ENCODE measurements around the gene P4HTM.

The P4HTM gene

GRCh38 chr3:48989796-48990635 lies at the start of gene P4HTM:
Gene P4HTM, plus strand, starts transcription at chr3:48990241. Its CDS starts 16 bp downstream, at chr3:48990257.
- H3K27me3 Mint-ChIP-seq: no peaks in the 10 kb centered on the region
- H3K9me3 Mint-ChIP-seq: no peaks in the 10 kb centered on the region
- peak within 1 kb of the TSS; percentile 94 for H3K27ac Mint-ChIP-seq
- H3K4me1 Mint-ChIP-seq: peaks cover 59% of the 10 kb centered on the region
- CTCF ChIA-PET: interaction anchor here (1.1 to 4.3 kb wide), 6 partner anchors 17 to 169 kb away, joined by 3 to 46 read pairs (median 28); partner anchors contain the start of genes NDUFAF3, QRICH1 and WDR6
- peaks cover 18% of the 10 kb centered on the region for H3K36me3 Mint-ChIP-seq
- peak within 1 kb of the TSS; percentile 92 for H3K4me3 Mint-ChIP-seq
- peak; percentile 78 for DNase-seq

- DNase-seq: no peak
- Mint-ChIP-seq H3K36me3 (peaks cover 11% of the 10 kb centered on the region), H3K4me3 (no peak overlapping the region), H3K4me1 (peaks cover 10% of the 10 kb centered on the region), H3K9me3 (no peaks in the 10 kb centered on the region), H3K27me3 (no peaks in the 10 kb centered on the region), H3K27ac (no peak overlapping the region)
- CTCF ChIA-PET: interaction anchor here (1.6 kb wide), 1 partner anchor 13 kb away, joined by 4 read pairs; no protein-coding TSS in a partner anchor
Observed at GRCh38 chr3:48945432-48945831, 44.6 kb upstream of the P4HTM start.

DNA sequence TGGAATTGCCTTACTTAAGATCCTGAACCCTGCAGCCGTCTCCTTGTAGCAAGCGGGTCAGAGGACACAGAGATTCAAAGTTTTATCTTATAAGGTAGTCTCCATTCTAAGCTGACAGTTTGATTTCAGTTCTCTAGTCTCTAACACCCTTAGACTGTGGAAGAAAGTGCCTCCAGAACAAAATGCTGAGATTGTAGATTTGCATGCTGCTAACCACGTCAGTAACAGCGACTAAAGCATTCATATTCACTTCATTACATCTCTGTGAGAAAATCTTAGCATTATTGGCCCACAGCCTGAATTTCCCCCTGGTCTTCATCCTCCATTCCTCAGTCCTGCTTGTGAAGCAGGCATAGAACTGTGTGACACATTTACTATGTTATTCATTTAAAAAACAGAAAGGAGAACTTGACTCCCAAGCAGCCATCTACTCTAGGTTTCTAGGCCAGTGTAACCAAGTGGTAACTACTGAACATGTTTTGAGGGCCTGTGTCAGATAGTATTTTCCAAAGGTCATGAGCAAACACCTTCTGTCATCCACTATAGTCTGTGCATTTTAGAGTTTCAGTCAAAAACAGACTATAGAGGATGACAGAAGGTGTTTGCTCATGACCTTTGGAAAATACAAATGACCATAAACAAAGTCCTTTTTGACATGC lies 44.0 kb upstream of the P4HTM start:
- no peak for DNase-seq
- Mint-ChIP-seq H3K4me1 (peaks cover 10% of the 10 kb centered on the region), H3K9me3 (no peaks in the 10 kb centered on the region), H3K27me3 (no peaks in the 10 kb centered on the region), H3K36me3 (peaks cover 11% of the 10 kb centered on the region), H3K27ac (no peak overlapping the region), H3K4me3 (no peak overlapping the region)
- CTCF ChIA-PET: interaction anchor here (1.6 kb wide), 1 partner anchor 13 kb away, joined by 4 read pairs; no protein-coding TSS in a partner anchor

DNA sequence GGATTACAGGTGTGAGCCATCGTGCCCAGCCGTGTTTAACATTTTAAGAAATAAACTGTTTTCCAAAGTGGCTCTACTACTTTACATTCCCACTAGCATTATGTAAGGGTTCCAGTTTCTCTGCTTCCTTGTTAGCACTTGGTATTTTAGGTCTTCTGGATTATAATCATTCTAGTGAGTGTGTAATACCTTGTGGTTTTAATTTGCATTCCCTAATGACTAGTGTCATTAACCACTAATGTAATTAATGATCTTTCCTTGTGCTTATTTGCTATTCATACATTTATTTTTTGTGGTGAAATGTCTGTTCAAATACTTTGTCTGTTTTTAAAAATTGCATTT lies 40.7 kb upstream of the P4HTM start:
- no peaks in the 10 kb centered on the region for H3K9me3 Mint-ChIP-seq
- no peaks in the 10 kb centered on the region for H3K27me3 Mint-ChIP-seq
- H3K4me1 Mint-ChIP-seq: peaks cover 11% of the 10 kb centered on the region
- CTCF ChIA-PET: interaction anchor here (1.9 kb wide), 1 partner anchor 209 kb away, joined by 6 read pairs; no protein-coding TSS in a partner anchor
- H3K27ac Mint-ChIP-seq: no peak overlapping the region
- DNase-seq: no peak
- H3K4me3 Mint-ChIP-seq: no peak overlapping the region
- H3K36me3 Mint-ChIP-seq: peaks cover 11% of the 10 kb centered on the region

DNA sequence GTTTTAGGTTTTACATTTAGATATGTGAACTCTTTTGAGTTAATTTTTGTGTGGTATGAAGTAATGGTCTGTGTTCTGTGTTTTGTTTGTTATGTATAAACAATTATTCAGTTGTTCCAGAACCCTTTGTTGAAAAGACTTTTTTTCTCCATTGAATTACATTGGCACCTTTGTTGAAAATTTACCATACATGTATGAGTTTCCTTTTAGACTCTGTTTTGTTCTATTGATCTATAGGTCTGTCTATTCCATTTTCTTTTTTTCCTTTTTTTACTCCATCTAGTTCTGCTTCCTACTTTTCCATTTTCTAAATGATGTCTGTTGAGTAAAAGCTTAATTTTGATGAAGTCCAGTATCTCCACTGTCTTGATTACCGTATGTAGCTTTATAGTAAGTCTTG lies 40.0 kb upstream of the P4HTM start:
- Mint-ChIP-seq H3K9me3 (no peaks in the 10 kb centered on the region), H3K36me3 (peaks cover 11% of the 10 kb centered on the region), H3K4me3 (no peak overlapping the region), H3K27ac (no peak overlapping the region), H3K27me3 (no peaks in the 10 kb centered on the region), H3K4me1 (peaks cover 6% of the 10 kb centered on the region)
- DNase-seq: no peak
- CTCF ChIA-PET: interaction anchor here (0.7 to 2.4 kb wide), 3 partner anchors 10 to 210 kb away, joined by 3 to 6 read pairs (median 6); partner anchors contain the start of gene ARIH2

GRCh38 chr3:48951764-48952163 lies 38.3 kb upstream of the P4HTM start:
- Mint-ChIP-seq H3K4me3 (no peak overlapping the region), H3K9me3 (no peaks in the 10 kb centered on the region), H3K36me3 (peaks cover 14% of the 10 kb centered on the region), H3K27ac (no peak overlapping the region), H3K4me1 (peaks cover 2% of the 10 kb centered on the region), H3K27me3 (no peaks in the 10 kb centered on the region)
- DNase-seq: no peak
- CTCF ChIA-PET: interaction anchor here (0.8 to 2.4 kb wide), 11 partner anchors 8 to 267 kb away, joined by 3 to 15 read pairs (median 5); partner anchors contain the start of gene ARIH2

- CTCF ChIA-PET: interaction anchor here (0.8 to 2.4 kb wide), 10 partner anchors 9 to 268 kb away, joined by 3 to 15 read pairs (median 5); partner anchors contain the start of gene ARIH2
- Mint-ChIP-seq H3K36me3 (peaks cover 19% of the 10 kb centered on the region), H3K27me3 (no peaks in the 10 kb centered on the region), H3K9me3 (no peaks in the 10 kb centered on the region), H3K4me3 (no peak overlapping the region), H3K27ac (no peak overlapping the region), H3K4me1 (peaks cover 2% of the 10 kb centered on the region)
- DNase-seq: peak; percentile 69
Observed at GRCh38 chr3:48952510-48953118, 37.4 kb upstream of the P4HTM start.

GRCh38 chr3:48957006-48957705 lies 32.9 kb upstream of the P4HTM start:
- H3K36me3 Mint-ChIP-seq: peaks cover 24% of the 10 kb centered on the region
- no peak for DNase-seq
- no peaks in the 10 kb centered on the region for H3K9me3 Mint-ChIP-seq
- no peak overlapping the region for H3K27ac Mint-ChIP-seq
- CTCF ChIA-PET: interaction anchor here (1.0 kb wide), 1 partner anchor 217 kb away, joined by 3 read pairs; no protein-coding TSS in a partner anchor
- no peaks in the 10 kb centered on the region for H3K27me3 Mint-ChIP-seq
- no peak overlapping the region for H3K4me3 Mint-ChIP-seq
- peaks cover 2% of the 10 kb centered on the region for H3K4me1 Mint-ChIP-seq

GRCh38 chr3:48960841-48961413 lies 29.1 kb upstream of the P4HTM start:
- CTCF ChIA-PET: no interaction called here
- Mint-ChIP-seq H3K27me3 (no peaks in the 10 kb centered on the region), H3K4me3 (no peak overlapping the region), H3K9me3 (no peaks in the 10 kb centered on the region), H3K36me3 (peaks cover 24% of the 10 kb centered on the region), H3K27ac (no peak overlapping the region), H3K4me1 (no peaks in the 10 kb centered on the region)
- no peak for DNase-seq

DNA sequence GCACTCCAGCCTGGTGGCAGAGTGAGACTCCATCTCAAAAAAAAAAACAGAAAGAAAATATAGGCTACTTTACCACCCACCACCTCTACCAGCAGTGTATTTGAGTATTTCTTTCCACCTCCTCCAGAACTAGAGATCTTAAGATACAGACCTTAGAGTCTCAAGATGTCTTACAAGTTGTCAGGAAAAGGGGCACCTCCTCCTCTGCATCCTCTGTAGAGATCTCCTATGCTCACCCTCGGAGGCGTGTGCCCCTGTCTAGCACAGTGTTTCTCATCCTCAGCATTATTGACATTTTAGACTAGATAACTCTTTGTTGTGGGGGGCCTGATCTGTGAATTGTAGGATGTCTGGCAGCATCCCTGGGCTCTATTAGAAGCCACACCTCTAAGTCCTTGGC lies 27.7 kb upstream of the P4HTM start:
- CTCF ChIA-PET: no interaction called here
- Mint-ChIP-seq H3K27me3 (no peaks in the 10 kb centered on the region), H3K9me3 (no peaks in the 10 kb centered on the region), H3K4me3 (no peak overlapping the region), H3K27ac (no peak overlapping the region), H3K4me1 (no peaks in the 10 kb centered on the region), H3K36me3 (peaks cover 24% of the 10 kb centered on the region)
- DNase-seq: no peak

DNA sequence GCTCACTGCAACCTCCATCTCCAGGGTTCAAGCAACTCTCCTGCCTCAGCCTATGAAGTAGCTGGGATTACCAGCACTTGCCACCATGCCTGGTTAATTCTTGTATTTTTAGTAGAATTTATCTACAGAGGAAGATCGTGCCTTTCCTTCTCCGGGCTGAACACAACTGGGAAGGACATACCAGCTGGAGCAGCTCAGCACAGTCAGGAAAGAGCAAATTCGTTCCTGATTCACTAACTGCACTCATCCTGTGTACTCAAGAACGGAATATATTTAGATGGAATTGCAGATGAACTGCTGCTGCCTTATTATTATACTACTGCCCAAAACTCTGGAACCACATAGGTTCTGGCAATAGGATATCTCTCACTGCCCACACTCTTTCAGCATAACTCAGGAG lies 27.1 kb upstream of the P4HTM start:
- H3K9me3 Mint-ChIP-seq: no peaks in the 10 kb centered on the region
- H3K27ac Mint-ChIP-seq: no peak overlapping the region
- no peaks in the 10 kb centered on the region for H3K27me3 Mint-ChIP-seq
- H3K4me1 Mint-ChIP-seq: no peaks in the 10 kb centered on the region
- H3K36me3 Mint-ChIP-seq: peaks cover 22% of the 10 kb centered on the region
- DNase-seq: no peak
- CTCF ChIA-PET: no interaction called here
- H3K4me3 Mint-ChIP-seq: no peak overlapping the region

DNA sequence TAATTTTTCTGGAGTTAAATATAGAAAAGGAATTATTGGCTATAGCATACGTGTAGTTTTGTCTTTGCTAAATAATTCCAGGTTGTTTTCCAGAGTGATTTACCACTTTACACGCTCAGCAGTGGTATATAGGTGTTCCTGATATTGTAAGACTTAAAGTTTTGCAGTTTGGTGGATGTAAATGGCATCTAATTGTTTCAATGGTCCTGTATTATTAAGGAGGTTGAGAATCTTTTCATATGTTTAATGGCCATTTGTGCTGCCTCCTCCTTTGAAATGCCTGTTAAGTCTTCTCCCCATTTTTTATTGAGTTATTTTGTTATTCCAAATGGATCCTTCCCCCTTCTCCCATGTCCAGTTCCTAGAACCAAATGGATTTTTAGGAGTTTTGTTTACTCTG lies 26.4 kb upstream of the P4HTM start:
- CTCF ChIA-PET: interaction anchor here (0.7 kb wide), 1 partner anchor 227 kb away, joined by 3 read pairs; no protein-coding TSS in a partner anchor
- no peaks in the 10 kb centered on the region for H3K9me3 Mint-ChIP-seq
- no peak overlapping the region for H3K27ac Mint-ChIP-seq
- DNase-seq: no peak
- no peaks in the 10 kb centered on the region for H3K4me1 Mint-ChIP-seq
- H3K36me3 Mint-ChIP-seq: peaks cover 25% of the 10 kb centered on the region
- no peaks in the 10 kb centered on the region for H3K27me3 Mint-ChIP-seq
- no peak overlapping the region for H3K4me3 Mint-ChIP-seq

DNA sequence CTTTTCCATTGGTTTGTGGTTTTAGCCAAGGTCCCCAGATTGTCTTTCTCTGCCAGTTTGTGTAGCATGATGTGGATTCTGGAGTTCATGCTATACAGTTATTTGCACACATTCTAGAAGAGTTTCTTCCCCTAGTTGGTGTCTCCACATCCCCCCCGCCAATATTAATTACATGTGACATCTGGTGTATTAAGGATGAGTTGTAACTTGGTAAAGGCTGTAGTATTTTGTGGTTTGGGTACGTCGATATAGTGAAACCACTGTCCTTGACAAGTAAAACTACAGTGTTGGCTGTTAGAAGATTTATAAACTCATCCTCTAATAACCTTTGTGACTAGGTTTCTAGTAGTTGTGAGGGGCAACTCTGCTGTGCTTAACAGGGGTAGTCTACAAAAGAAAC lies 23.7 kb upstream of the P4HTM start:
- CTCF ChIA-PET: no interaction called here
- no peak overlapping the region for H3K27ac Mint-ChIP-seq
- no peak for DNase-seq
- H3K27me3 Mint-ChIP-seq: no peaks in the 10 kb centered on the region
- no peak overlapping the region for H3K4me3 Mint-ChIP-seq
- no peaks in the 10 kb centered on the region for H3K9me3 Mint-ChIP-seq
- peaks cover 39% of the 10 kb centered on the region for H3K36me3 Mint-ChIP-seq
- no peaks in the 10 kb centered on the region for H3K4me1 Mint-ChIP-seq
